Spleen (tissue), 7 donors: Measurements from ENCODE around the gene RNU1-1.
"Not testable (repeated sequence)": the region's sequence is repeated elsewhere in the genome, so short reads cannot be mapped to it uniquely, and the experiment has no call there.

ENCODE experiments used
- POLR2A ChIP-seq, 3 donors: fragments of 450-650 bp; IDR thresholded peaks; one replicate each; pipeline ENCODE4 v1.5.1; 2017; ENCODE audit warnings: antibody characterized with exemption in 3 of 3, mild to moderate bottlenecking in 1 of 3
- TF ChIP-seq, protein P1 (sequence below), 11 experiments: fragments of 200-600 bp in 7 of 11; fragments of 450-650 bp in 4 of 11; sonication (generic) in 4 of 11; IDR thresholded peaks in 8 of 11; conservative IDR thresholded peaks in 3 of 11; 1 replicate in 7 of 11; 2 replicates in 4 of 11; pipeline versions ENCODE4 v1.4.0 to v1.8.0; 2016 to 2021; ENCODE audit warnings: antibody characterized with exemption in 11 of 11, inconsistent platforms in 4 of 11, mild to moderate bottlenecking in 1 of 11
- donor health status: DM: no; HTN: no; CAD: no; lungs with moderate emphysema.
- donor health status: DM: no; HTN: no; CAD: no.
- donor health status: DM: no; HTN: no; CAD: no.

- TF ChIP-seq, protein P1, sequence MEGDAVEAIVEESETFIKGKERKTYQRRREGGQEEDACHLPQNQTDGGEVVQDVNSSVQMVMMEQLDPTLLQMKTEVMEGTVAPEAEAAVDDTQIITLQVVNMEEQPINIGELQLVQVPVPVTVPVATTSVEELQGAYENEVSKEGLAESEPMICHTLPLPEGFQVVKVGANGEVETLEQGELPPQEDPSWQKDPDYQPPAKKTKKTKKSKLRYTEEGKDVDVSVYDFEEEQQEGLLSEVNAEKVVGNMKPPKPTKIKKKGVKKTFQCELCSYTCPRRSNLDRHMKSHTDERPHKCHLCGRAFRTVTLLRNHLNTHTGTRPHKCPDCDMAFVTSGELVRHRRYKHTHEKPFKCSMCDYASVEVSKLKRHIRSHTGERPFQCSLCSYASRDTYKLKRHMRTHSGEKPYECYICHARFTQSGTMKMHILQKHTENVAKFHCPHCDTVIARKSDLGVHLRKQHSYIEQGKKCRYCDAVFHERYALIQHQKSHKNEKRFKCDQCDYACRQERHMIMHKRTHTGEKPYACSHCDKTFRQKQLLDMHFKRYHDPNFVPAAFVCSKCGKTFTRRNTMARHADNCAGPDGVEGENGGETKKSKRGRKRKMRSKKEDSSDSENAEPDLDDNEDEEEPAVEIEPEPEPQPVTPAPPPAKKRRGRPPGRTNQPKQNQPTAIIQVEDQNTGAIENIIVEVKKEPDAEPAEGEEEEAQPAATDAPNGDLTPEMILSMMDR (IDR thresholded peaks at IDR 0.05 in 8 of 11, conservative IDR thresholded peaks at IDR 0.05 in 3 of 11), result not testable (repeated sequence)
- TF ChIP-seq POLR2A (IDR thresholded peaks at IDR 0.05), result not testable (repeated sequence)
Measured at GRCh38 chr1:16518913-16519254, 4.8 kb upstream of the RNU1-1 start.
